AG04450 (cell line): ENCODE measurements around the gene LRWD1. TPM values are rescaled to one million over a fixed set of nuclear protein-coding genes. Genes with fewer than 3 reads are reported as not detected.
"Not testable (repeated sequence)": the region's sequence is repeated elsewhere in the genome, so short reads cannot be mapped to it uniquely, and the experiment has no call there.

Source experiments
- CTCF ChIA-PET: fragments of 300-600, 350-600 bp; formaldehyde crosslinking; extraction: SDS; loops from one replicate; lab custom pipeline; 2022; ENCODE audit warnings: antibody characterized with exemption, inconsistent platforms; lab: Charles Lee
- POLR2A ChIA-PET: fragments of 350-600 bp; formaldehyde crosslinking; extraction: SDS; loops from one replicate; lab custom pipeline; 2021; ENCODE audit warnings: antibody characterized with exemption, inconsistent platforms; lab: Yijun Ruan, JAX
- DNase-seq: peaks from one replicate; pipeline ENCODE4 v3.0.0-alpha.2; 2011; ENCODE audit warnings: low read depth, low spot score
- H3K27ac ChIP-seq: one replicate; pipeline ENCODE4 v1.5.1; 2012; ENCODE audit warnings: low read depth, low read length, control low read depth
- H3K27me3 ChIP-seq: one replicate; pipeline ENCODE4 v1.6.0; 2012; ENCODE audit warnings: low read length; ENCODE audit not compliant: control insufficient read depth, insufficient read depth
- H3K4me3 ChIP-seq: 2 replicates; pipeline ENCODE4 v1.5.1; 2011; ENCODE audit warnings: mild to moderate bottlenecking, low read depth, low read length, control low read depth
- H3K9me3 ChIP-seq: 2 replicates; pipeline ENCODE4 v1.5.1; 2012; ENCODE audit warnings: low read length; ENCODE audit not compliant: control insufficient read depth, insufficient read depth
- polyA plus RNA-seq: library from polyadenylated mRNA; depleted of rRNA; stranded (reverse); fragments of >200 nt; gene quantifications from 2 replicates; pipeline ENCODE4 v1.2.3, GENCODE V29; 2011

LRWD1 gene
- polyA plus RNA-seq, 1 experiment: 9.2 TPM

DNA sequence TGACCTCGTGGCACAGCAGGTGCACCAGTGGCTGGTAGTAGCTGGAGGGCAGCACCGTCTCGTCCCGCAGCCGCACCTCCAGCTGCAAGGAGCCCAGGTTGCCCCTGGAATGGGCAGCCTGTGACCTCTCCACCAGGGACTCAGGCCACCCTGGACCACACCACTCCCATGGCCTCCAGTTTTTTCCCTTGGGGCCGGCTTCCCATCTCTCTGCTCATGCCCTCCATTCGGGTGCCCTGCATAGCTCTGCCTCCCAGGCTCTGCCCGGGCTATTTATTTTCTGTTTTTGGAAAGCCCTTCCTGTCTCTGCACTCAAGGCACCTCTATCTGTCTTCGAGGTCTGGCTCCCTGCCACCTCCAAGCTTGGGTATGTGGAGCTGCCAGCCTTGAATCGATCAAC lies 32.1 kb downstream of the LRWD1 start:
- CTCF ChIA-PET, POLR2A ChIA-PET, H3K4me3 ChIP-seq, H3K27ac ChIP-seq, H3K27me3 ChIP-seq, DNase-seq, H3K9me3 ChIP-seq: not testable (repeated sequence)

DNA sequence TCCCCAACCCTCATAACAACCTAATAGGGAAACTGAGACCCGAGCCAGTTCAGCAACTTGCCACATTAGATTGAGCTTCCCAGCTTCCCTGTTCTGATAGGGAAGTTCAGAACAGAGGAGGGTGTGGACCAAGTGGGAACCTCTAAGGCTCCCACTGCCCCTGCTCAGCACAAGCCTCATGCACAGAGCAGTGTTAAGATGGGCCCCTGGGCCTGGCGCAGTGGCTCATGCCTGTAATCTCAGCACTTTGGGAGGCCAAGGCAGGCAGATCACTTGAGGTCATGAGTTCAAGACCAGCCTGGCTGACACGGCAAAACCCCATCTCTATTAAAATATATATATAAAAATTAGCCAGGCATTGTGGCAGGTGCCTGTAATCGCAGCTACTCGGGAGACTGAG lies 32.5 kb downstream of the LRWD1 start:
- CTCF ChIA-PET, H3K27me3 ChIP-seq, DNase-seq, POLR2A ChIA-PET, H3K9me3 ChIP-seq, H3K4me3 ChIP-seq, H3K27ac ChIP-seq: not testable (repeated sequence)

DNA sequence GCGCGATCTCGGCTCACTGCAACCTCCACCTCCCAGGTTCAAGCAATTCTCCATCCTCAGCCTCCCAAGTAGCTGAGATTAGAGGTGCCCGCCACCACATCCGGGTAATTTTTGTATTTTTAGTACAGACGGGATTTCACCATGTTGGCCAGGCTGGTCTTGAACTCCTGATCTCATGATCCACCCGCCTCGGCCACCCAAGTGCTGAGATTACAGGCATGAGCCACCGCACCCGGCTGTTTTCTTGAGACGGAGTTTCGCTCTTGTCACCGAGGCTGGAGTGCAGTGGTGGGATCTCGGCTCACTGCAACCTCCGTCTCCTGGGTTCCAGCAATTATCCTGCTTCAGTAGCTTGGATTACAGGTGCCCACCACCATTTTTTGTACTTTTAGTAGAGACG lies 33.5 kb downstream of the LRWD1 start:
- H3K4me3 ChIP-seq, POLR2A ChIA-PET, H3K27me3 ChIP-seq, DNase-seq, CTCF ChIA-PET, H3K27ac ChIP-seq, H3K9me3 ChIP-seq: not testable (repeated sequence)

DNA sequence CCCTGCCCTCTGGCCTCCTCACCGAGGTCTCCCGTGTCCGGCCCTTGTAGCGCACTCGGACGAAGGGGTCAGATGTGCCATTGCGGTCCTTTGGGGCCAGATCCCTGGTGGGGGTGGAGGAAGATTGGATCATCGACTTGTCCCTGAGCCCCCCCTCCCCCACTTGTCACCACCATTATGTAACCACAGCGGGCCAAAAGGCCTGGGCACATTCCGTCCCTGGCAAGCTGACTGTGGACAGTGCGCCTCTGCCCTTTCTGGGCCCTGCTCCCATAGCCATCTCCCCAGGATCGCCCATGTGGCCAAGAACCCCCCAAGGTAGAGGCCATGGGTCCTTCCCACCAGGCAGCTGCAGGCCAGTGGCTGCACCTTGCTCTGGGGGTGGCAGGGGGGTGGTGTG lies 38.4 kb downstream of the LRWD1 start:
- H3K4me3 ChIP-seq, DNase-seq, H3K9me3 ChIP-seq, H3K27me3 ChIP-seq, H3K27ac ChIP-seq, CTCF ChIA-PET, POLR2A ChIA-PET: not testable (repeated sequence)

DNA sequence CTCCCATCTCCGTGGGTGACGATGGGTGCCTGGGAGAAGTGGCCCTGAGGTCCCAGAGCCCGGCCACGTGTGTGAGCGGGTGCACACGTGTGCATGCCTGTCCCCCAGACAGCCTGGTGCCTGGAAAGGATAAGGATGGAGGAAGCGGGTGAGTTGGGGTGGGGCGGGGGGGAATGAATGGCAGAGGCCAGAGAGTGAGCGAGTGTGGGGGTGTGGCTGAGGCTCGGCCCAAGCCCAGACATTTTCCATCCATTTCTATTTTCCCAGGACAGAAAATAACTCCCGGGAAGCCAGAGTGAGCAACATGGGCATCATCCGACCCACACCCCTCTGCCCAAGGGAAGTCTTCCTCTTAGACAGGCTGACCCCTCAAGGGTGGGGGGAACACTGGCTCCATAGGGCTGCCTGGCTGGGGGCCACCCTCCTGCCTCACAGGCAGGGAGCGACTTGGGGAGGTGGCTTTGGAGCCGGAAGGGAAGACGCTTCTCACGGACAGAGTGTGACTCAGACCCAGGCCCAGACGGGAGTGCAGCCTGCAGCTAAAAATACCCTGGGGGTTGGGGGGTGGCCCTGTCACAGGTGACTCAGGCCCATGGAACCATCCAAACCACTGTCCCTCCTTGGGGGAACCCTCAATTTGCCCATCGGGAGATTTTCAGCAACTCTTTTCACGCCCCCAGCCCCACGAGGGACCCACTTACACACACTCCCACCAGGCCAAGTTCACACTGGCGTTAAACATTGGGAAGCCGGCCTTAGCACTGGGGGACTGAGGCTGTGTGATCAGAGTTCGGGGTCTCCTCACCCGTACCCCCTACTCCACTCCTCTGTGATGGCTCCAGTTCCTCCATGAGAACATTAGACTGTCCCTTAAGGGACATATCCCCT lies 40.8 kb downstream of the LRWD1 start:
- H3K27me3 ChIP-seq, H3K9me3 ChIP-seq, CTCF ChIA-PET, POLR2A ChIA-PET, H3K4me3 ChIP-seq, DNase-seq, H3K27ac ChIP-seq: not testable (repeated sequence)

DNA sequence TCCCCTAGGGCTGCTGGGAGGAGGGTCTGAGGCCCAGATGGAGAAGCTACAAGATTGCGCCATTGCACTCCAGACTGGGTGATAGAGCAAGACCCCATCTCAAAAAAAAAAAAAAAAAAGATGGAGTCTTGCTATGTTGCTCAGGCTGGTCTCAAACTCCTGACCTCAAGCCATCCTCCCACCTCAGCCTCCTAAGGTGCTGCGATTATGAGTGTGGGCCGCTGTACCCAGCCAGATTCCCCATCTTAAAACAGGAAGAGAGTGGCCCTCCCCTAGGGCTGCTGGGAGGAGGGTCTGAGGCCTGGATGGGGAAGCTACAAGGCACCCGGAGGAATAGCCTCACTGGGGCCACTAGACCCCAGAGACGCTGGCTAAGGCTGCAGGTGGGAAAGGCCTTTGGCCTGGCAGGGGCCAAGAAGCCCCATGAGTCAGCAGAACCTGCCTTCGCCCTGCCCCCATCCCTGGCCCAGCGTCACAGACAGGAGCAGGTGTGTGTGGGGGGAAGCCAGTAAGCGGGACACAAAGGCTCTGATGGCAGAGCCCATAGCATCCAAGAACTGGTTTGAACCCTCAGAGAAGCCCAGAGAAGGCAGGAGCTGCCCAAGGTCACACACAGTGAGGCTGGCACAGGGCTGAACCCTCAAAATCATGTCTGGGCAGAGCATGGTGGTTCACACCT lies 42.8 kb downstream of the LRWD1 start:
- H3K27ac ChIP-seq, H3K9me3 ChIP-seq, DNase-seq, H3K27me3 ChIP-seq, H3K4me3 ChIP-seq, CTCF ChIA-PET, POLR2A ChIA-PET: not testable (repeated sequence)

DNA sequence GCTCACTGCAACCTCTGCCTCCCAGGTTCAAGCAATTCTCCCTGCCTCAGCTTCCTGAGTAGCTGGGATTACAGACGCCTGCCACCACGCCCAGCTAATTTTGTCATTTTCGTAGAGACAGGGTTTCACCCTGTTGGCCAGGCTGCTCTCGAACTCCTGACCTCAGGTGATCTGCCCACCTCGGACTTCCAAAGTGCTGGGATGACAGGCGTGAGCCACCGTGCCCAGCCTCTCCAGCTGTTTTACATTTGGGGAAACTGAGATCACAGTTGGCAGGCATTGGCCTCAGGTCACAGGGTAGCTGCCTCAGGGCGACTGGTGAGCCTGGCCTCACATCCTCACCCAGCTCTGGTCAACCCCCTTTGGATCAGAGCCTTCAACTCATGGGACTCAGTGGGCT lies 45.8 kb downstream of the LRWD1 start:
- POLR2A ChIA-PET, DNase-seq, H3K27me3 ChIP-seq, H3K9me3 ChIP-seq, CTCF ChIA-PET, H3K27ac ChIP-seq, H3K4me3 ChIP-seq: not testable (repeated sequence)

DNA sequence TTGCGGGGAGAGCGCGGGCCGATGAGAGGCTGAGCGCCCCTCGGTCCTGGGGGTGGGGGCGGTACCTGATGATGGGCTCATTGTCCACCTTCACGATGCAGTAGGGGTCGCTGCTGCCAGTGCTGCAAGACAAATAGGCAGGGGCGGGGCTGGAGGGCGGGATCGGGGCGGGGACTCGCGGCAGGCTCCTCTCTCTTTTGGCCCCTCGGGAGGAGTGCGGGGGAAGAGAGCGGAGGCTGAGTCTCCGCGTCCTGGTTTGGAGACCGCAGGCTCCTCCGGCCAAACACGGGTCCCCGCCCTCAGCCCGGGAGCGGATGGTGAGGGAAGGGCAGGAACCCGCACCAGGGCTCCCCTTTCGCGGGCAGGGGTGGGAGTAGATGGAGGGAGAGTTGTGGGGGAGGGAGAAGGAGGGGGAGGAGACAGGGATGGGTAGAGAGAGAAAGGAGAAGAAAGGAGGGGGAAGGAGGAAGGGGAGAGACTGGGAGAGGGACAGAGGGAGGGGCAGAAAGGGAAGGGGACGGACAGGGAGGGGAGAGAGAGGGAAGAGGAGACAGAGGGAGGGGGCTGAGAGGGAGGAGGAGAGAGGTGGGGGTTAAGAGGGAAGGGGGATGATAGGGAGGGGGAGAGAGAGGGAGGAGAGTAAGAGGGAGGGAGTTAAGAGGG lies 47.2 kb downstream of the LRWD1 start:
- POLR2A ChIA-PET, H3K4me3 ChIP-seq, H3K27ac ChIP-seq, CTCF ChIA-PET, H3K9me3 ChIP-seq, H3K27me3 ChIP-seq, DNase-seq: not testable (repeated sequence)

DNA sequence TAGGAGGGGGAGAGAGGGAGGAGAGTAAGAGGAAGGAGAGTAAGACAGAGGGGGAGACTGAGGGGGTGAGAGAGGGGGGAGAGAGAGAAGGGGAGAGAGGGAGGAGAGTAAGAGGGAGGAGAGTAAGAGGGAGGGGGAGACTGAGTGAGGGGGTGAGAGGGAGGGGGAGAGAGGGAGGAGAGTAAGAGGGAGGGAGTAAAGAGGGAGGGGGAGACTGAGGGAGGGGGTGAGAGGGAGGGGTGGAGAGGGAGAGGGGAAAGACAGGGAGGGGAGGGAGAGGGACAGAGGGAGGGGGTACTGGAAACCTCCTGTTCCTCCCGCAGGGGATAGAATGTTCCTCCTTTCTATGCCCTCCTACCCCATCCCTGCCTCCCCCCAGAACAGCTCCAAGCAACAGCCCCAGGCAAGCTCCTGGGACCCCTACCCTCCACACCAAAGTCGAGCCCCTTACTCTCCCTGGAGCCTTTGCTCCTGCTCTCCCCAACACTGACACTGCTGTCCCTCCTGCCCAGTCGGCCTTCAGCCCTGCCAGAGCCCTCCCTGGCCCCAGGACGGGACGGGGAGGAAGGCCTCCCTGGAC lies 47.9 kb downstream of the LRWD1 start:
- DNase-seq: peak; percentile 52
- H3K27ac ChIP-seq, H3K9me3 ChIP-seq, POLR2A ChIA-PET, H3K27me3 ChIP-seq, CTCF ChIA-PET: not testable (repeated sequence)
- peak overlapping the region; percentile 50 for H3K4me3 ChIP-seq

DNA sequence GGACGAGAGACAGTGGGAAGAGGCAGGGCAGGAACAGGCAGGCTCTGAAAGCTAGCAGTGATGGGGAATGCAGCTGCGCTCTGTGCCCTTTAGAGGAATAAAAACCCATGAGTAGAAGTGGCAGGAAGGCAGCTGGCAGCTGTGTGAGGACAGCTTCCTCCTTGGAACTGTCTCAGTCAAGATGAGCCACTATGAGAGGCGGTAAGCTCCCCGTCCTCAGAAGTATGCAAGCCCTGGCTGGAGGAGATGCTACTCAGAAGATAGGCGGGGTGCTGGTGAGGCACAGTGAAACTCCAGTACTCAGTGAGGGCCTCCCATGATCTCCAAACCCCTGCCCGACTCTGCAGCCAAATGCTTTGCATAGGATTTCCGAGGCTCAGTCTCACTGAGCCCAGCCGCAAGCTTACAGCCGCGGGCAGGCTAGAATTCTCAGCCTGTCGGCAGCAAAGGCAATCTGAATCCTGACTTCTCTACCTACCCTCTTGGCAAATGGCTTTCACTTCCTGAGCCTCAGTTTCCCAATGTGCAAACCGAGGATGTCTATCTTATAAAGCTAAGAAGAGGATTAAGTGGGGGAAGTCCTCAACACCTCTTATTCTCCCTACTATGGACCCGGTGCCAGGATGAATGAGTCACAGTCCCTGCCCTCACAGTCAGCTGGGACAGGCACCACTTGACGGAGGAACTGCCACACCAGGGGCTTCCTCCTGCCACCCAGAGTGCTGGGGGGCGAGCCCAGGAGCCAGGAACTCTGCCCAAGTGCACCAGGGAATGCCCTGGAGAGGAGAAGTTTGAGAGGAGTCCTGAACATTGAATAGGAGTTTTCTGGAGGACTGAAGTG lies 50.3 kb downstream of the LRWD1 start:
- POLR2A ChIA-PET, CTCF ChIA-PET, H3K27ac ChIP-seq, DNase-seq, H3K9me3 ChIP-seq, H3K4me3 ChIP-seq, H3K27me3 ChIP-seq: not testable (repeated sequence)

DNA sequence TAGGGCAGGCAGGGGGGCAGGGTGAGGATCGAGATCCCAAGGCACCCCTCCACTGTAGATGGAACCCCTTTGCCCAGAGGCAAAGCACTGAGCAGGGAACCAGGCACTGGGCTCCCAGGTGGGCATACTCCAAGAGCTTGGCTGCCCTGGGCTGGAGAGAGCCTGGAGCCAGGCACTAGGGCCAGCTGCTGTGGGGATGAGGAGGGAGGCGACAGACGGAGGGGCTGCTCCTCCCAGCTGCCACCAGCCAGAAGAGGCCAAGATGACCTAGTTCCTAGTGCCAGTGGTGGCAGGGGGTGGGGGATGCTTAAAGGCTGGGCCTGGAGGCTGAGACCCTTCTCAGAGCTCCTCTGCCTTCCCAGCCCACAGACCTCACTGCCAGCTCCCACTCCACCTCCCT lies 51.1 kb downstream of the LRWD1 start:
- DNase-seq, H3K27ac ChIP-seq, H3K27me3 ChIP-seq, POLR2A ChIA-PET, H3K4me3 ChIP-seq, CTCF ChIA-PET, H3K9me3 ChIP-seq: not testable (repeated sequence)
